Muscle layer of colon (tissue), 2 donors: ENCODE measurements around the gene NT5DC3.
A peak's percentile ranks its signal among the peaks of the same experiment; 100 is the strongest.

Experiments
- H3K27ac ChIP-seq: one replicate; pipeline ENCODE4 v1.7.0; 2013; ENCODE audit warnings: low read depth, mild to moderate bottlenecking, low read length, moderate library complexity
- H3K27me3 ChIP-seq, 2 donors: one replicate each; pipeline ENCODE4 v1.7.0; 2013; ENCODE audit warnings: low read length in 2 of 2, mild to moderate bottlenecking in 2 of 2; ENCODE audit not compliant: insufficient read depth in 2 of 2, control insufficient read depth in 1 of 2
- H3K36me3 ChIP-seq: one replicate; pipeline ENCODE4 v1.7.0; 2013; ENCODE audit warnings: mild to moderate bottlenecking, low read length; ENCODE audit not compliant: insufficient read depth
- H3K4me1 ChIP-seq: one replicate; pipeline ENCODE4 v1.7.0; 2013; ENCODE audit warnings: mild to moderate bottlenecking, low read length; ENCODE audit not compliant: insufficient read depth
- H3K4me3 ChIP-seq, 2 donors: one replicate each; pipeline ENCODE4 v1.7.0; 2013; ENCODE audit warnings: low read length in 2 of 2, low read depth in 1 of 2, mild to moderate bottlenecking in 1 of 2, moderate library complexity in 1 of 2
- H3K9ac ChIP-seq: one replicate; pipeline ENCODE4 v1.7.0; 2013; ENCODE audit warnings: low read length
- H3K9me3 ChIP-seq: one replicate; pipeline ENCODE4 v1.7.0; 2013; ENCODE audit warnings: mild to moderate bottlenecking, low read length
- donor health status: abdominal sarcoma.
- donor health status: Adenocarcinoma of cecum.

NT5DC3 gene

DNA sequence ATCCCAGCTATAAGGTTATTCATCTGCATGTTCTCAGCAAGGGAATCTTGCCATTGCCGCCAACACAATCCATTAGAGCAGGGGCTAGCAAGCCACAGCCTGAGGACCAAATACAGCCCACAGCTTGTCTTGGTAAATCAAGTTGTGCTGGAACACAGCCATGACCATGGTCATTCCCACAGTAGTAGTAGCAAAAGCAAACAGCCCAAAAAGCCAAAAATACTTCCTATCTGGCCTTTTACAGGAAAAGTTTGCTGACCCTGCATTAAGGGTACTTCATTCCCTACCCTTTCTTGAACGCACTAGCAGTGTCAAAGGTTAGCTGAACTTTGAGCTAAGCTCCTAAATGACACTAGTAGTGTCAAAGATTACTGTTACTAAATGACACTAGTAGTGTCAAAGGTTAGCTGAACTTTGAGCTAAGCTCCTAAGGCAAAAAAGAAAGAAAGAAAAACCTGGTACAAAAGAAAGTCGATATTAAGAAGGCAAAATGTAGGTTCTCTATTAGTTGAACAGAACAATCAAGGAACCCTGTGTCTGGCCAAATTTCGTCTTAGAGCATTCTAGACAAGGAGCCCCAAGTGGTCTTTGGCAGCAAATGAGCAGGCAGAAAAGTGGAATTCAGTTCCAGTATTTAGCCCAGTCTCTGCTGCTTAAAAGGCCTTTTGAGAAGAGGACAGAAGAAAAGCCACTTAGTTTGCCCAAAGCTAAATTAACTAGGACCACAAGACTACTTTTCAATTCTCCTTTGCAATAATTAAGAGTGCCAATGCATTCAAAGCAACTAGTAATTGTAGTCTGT, 67.7 kb downstream of the NT5DC3 start:
- Histone ChIP-seq H3K27ac (peak overlapping the region; percentile 31), H3K4me1 (peaks cover 24% of the 10 kb centered on the region), H3K9ac (no peak overlapping the region)

DNA sequence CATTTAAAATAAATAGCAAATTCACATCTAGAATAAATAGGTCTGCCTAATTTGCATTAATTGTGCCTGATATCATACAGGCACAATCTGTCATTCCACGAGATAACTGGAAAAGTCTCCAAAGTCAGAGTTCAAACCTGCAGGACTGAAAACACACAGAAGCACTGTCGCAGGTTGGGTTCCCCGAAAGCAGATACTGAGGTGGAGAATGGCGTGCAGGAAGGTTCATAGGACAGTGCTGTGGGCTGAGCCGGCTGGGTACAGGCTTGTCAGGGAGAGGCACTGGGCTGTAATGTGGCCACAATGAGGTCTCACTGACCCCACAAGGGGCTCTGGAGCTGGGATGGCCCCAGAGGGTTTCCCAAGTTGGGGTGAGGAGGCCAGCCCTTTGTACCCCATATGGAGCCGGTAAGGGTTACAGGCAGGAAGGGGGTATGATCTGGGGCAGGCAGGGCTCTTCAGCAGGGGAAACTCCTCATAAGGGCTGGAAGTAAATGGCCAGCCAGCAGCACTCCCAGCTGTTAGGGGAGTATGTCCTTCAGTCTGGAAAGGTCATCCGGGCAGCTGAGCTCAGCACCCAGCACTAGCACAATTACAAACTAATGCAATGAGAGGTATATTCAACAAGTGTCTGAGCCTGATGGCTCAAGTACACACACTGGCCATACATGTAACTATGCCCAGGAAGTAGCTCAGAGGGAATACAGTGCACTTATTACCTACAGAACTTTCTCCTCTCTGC, 68.5 kb downstream of the NT5DC3 start:
- no peak overlapping the region for H3K9ac ChIP-seq
- peaks cover 77% of the 10 kb centered on the region for H3K36me3 ChIP-seq
- H3K4me1 ChIP-seq, result peaks cover 24% of the 10 kb centered on the region
- no peaks in the 10 kb centered on the region for H3K27me3 ChIP-seq
- no peaks in the 10 kb centered on the region for H3K9me3 ChIP-seq
- no peak overlapping the region for H3K27ac ChIP-seq
- no peak overlapping the region for H3K4me3 ChIP-seq

More for the DNA sequence above, 67.7 kb downstream of the NT5DC3 start:
- H3K9me3 ChIP-seq, result no peaks in the 10 kb centered on the region
- H3K4me3 ChIP-seq, result no peak overlapping the region
- H3K27me3 ChIP-seq, result no peaks in the 10 kb centered on the region
- H3K36me3 ChIP-seq, result peaks cover 78% of the 10 kb centered on the region

- Histone ChIP-seq H3K27me3 (no peaks in the 10 kb centered on the region), H3K36me3 (peaks cover 77% of the 10 kb centered on the region), H3K4me1 (peaks cover 24% of the 10 kb centered on the region), H3K27ac (no peak overlapping the region), H3K9me3 (no peaks in the 10 kb centered on the region), H3K9ac (no peak overlapping the region), H3K4me3 (no peak overlapping the region)
Measured at GRCh38 chr12:103771466-103771865, 69.6 kb downstream of the NT5DC3 start.

GRCh38 chr12:103769240-103769945, 71.6 kb downstream of the NT5DC3 start:
- no peaks in the 10 kb centered on the region for H3K9me3 ChIP-seq
- peaks cover 24% of the 10 kb centered on the region for H3K4me1 ChIP-seq
- no peak overlapping the region for H3K9ac ChIP-seq
- no peak overlapping the region for H3K27ac ChIP-seq
- H3K27me3 ChIP-seq, result no peaks in the 10 kb centered on the region
- no peak overlapping the region for H3K4me3 ChIP-seq
- H3K36me3 ChIP-seq, result peaks cover 75% of the 10 kb centered on the region

GRCh38 chr12:103768467-103769123, 72.4 kb downstream of the NT5DC3 start:
- Histone ChIP-seq H3K9me3 (no peaks in the 10 kb centered on the region), H3K36me3 (peaks cover 78% of the 10 kb centered on the region), H3K27me3 (no peaks in the 10 kb centered on the region), H3K4me1 (peaks cover 17% of the 10 kb centered on the region), H3K27ac (no peak overlapping the region), H3K4me3 (no peak overlapping the region), H3K9ac (no peak overlapping the region)

GRCh38 chr12:103766028-103766427, 75.0 kb downstream of the NT5DC3 start:
- Histone ChIP-seq H3K27me3 (no peaks in the 10 kb centered on the region), H3K36me3 (peaks cover 85% of the 10 kb centered on the region), H3K9ac (no peak overlapping the region), H3K9me3 (no peaks in the 10 kb centered on the region), H3K4me1 (no peaks in the 10 kb centered on the region), H3K27ac (no peak overlapping the region), H3K4me3 (no peak overlapping the region)

GRCh38 chr12:103765322-103765721, 75.7 kb downstream of the NT5DC3 start:
- no peak overlapping the region for H3K9ac ChIP-seq
- no peaks in the 10 kb centered on the region for H3K4me1 ChIP-seq
- no peaks in the 10 kb centered on the region for H3K9me3 ChIP-seq
- H3K27me3 ChIP-seq, result no peaks in the 10 kb centered on the region
- H3K4me3 ChIP-seq, result no peak overlapping the region
- H3K27ac ChIP-seq, result no peak overlapping the region
- H3K36me3 ChIP-seq, result peaks cover 84% of the 10 kb centered on the region

GRCh38 chr12:103762473-103762872, 78.6 kb downstream of the NT5DC3 start:
- Histone ChIP-seq H3K36me3 (peaks cover 70% of the 10 kb centered on the region), H3K27me3 (no peaks in the 10 kb centered on the region), H3K9me3 (no peaks in the 10 kb centered on the region), H3K27ac (no peak overlapping the region), H3K9ac (no peak overlapping the region), H3K4me1 (no peaks in the 10 kb centered on the region), H3K4me3 (no peak overlapping the region)

DNA sequence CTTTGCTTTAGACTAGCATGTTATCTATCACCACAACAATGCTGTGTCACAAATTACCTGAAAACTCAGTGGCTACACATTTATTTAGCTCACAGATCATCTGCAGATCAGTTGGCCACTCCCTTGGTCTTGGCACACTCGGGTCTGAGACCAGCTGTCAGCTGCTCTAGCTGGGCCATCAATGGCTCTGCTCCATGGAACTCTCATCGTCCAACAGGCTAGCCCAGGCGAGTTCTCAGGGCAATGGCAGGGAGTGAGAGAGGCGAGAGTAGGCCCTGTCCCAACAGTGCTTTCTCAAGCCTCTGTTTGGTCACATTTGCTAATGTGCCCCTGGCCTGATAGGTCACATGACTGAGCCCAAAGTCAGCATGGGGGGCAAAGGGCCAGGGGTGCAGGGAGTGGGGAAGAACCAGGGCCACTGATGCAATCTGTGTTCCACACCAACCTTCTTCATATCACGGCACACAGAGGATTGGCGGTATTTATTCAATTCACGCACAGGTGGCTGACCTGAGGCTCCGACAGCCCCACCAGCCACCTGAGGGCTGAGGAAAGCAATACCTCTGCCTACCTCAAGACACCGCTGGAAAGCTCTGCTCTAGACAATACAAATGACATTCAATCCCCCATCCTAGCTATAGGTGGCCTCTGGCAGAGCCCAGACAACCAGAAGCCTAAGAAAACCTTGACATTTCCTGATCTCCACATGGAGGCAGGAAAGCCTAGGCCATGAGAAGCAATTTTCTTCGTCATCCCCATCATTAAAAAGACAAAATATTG, 82.5 kb downstream of the NT5DC3 start:
- Histone ChIP-seq H3K27ac (no peak overlapping the region), H3K4me1 (no peaks in the 10 kb centered on the region), H3K36me3 (peaks cover 40% of the 10 kb centered on the region), H3K4me3 (no peak overlapping the region), H3K27me3 (no peaks in the 10 kb centered on the region), H3K9me3 (no peaks in the 10 kb centered on the region), H3K9ac (no peak overlapping the region)

GRCh38 chr12:103757248-103757647, 83.8 kb downstream of the NT5DC3 start:
- H3K4me1 ChIP-seq, result no peaks in the 10 kb centered on the region
- H3K4me3 ChIP-seq, result no peak overlapping the region
- no peaks in the 10 kb centered on the region for H3K27me3 ChIP-seq
- no peaks in the 10 kb centered on the region for H3K9me3 ChIP-seq
- no peak overlapping the region for H3K27ac ChIP-seq
- H3K9ac ChIP-seq, result no peak overlapping the region
- peaks cover 30% of the 10 kb centered on the region for H3K36me3 ChIP-seq
